Endodermal cell (in vitro differentiated cells): Measurements from ENCODE around the gene CCS. TPM values are rescaled to one million over a fixed set of nuclear protein-coding genes. Genes with fewer than 3 reads are reported as not detected.

ENCODE experiments used
- DNase-seq: peaks from one replicate; pipeline ENCODE4 v3.0.0-alpha.2; 2017
- H3K27ac ChIP-seq: 2 replicates; pipeline ENCODE4 v1.5.1; 2013; ENCODE audit warnings: mild to moderate bottlenecking, low read depth, low read length, moderate library complexity
- H3K27me3 ChIP-seq: 2 replicates; pipeline ENCODE4 v1.6.1; 2013; ENCODE audit warnings: mild to moderate bottlenecking, low read length, moderate library complexity; ENCODE audit not compliant: insufficient read depth, control insufficient read depth, poor library complexity, severe bottlenecking
- H3K36me3 ChIP-seq: 2 replicates; pipeline ENCODE4 v1.7.0; 2013; ENCODE audit warnings: mild to moderate bottlenecking, low read length, moderate library complexity; ENCODE audit not compliant: control insufficient read depth, insufficient read depth
- H3K4me1 ChIP-seq: one replicate; pipeline ENCODE4 v1.7.0; 2013; ENCODE audit warnings: low read length; ENCODE audit not compliant: control insufficient read depth, insufficient read depth
- H3K4me3 ChIP-seq: 2 replicates; pipeline ENCODE4 v1.5.1; 2013; ENCODE audit warnings: mild to moderate bottlenecking, low read length, moderate library complexity
- H3K9ac ChIP-seq: 2 replicates; pipeline ENCODE4 v1.6.1; 2013; ENCODE audit warnings: mild to moderate bottlenecking, low read length, moderate library complexity; ENCODE audit not compliant: poor library complexity, severe bottlenecking; ENCODE audit errors: extremely low read depth
- H3K9me3 ChIP-seq: 2 replicates; pipeline ENCODE4 v1.6.1; 2013; ENCODE audit warnings: mild to moderate bottlenecking, low read length, moderate library complexity; ENCODE audit not compliant: control insufficient read depth
- H3K27ac Mint-ChIP-seq: 2 replicates; pipeline ENCODE4 v1.8.0; 2020; ENCODE audit warnings: mixed read lengths
- H3K27me3 Mint-ChIP-seq: 2 replicates; pipeline ENCODE4 v1.8.0; 2021; ENCODE audit warnings: mild to moderate bottlenecking, mixed read lengths; ENCODE audit not compliant: insufficient read depth
- H3K36me3 Mint-ChIP-seq: 2 replicates; pipeline ENCODE4 v1.8.0; 2020; ENCODE audit warnings: low read depth, mixed read lengths
- H3K4me1 Mint-ChIP-seq: 2 replicates; pipeline ENCODE4 v1.8.0; 2020; ENCODE audit warnings: mixed read lengths
- H3K4me3 Mint-ChIP-seq: 2 replicates; pipeline ENCODE4 v1.8.0; 2020; ENCODE audit warnings: mild to moderate bottlenecking, moderate library complexity, mixed read lengths
- H3K9me3 Mint-ChIP-seq: 2 replicates; pipeline ENCODE4 v1.8.0; 2020; ENCODE audit warnings: mild to moderate bottlenecking, mixed read lengths
- WGBS, 2 experiments: methylation state at CpG; one replicate each; pipeline versions ENCODE4 v1.1.5 to v1.1.7; 2013; ENCODE audit warnings: missing lambda C conversion rate in 2 of 2, mixed read lengths in 1 of 2; ENCODE audit not compliant: insufficient coverage in 1 of 2, insufficient read length in 1 of 2; 5-methylcytosine and 5-hydroxymethylcytosine counted together
- total RNA-seq, 2 donors: library from RNA; stranded (reverse); fragmentation: NEBNext Ultra II Directional in 1 of 2; extraction: Animal tissue kit (Norgen Biotek cat#: 25700) in 1 of 2; gene quantifications; 2 replicates in 1 of 2; 3 replicates in 1 of 2; pipeline ENCODE4 v1.2.1, GENCODE V29; 2021
- TF ChIP-seq, protein P1 (sequence below): fragments of 200-600 bp; sonication (generic); conservative IDR thresholded peaks from 2 replicates; pipeline ENCODE4 v1.5.0; 2021; ENCODE audit warnings: antibody characterized with exemption, mild to moderate bottlenecking

Gene CCS
- total RNA-seq, 2 donors from 2014 or later, result 62.9 to 64.7 TPM

DNA sequence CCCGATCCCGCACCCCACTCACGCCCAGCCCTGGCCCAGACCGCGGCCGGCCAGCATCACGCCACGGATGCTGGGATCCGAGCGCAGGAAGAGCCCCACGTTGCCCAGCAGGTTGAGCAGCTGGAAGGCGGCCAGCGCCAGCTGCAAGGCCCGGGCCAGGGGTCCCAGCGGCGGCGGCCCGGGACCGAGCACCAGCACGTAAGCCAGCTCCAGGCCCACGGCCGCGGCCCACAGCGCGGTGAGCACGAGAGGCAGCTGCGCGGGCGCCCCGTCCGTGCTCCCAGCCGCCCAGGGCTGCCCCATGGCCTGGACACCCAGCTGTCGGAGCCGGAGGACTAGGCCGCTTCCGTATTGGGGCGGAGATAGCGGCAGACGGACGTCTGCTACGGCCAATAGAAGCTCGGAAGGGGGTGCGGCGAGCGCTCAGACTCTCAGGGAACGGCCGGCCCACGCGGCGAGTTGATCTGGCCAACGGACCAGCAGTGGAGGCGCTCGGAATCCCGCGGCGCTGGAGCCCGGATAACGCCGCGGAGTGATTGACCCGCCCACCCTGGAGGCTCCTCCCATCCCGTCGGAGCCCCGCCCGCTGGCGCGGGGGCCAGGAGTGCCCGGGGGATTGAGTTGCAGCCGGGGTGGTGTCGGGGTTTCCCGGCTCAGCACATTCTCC lies 47.2 kb upstream of the CCS start, which contains the start of gene ZDHHC24:
Gene ZDHHC24, minus strand, starts transcription at position 348 of the 667 bp plus-strand sequence. Its CDS starts 45 bp downstream, at position 303.
- 0% methylated on average over 30 to 71 of the region's 71 CpGs for WGBS, 2 experiments
- Histone ChIP-seq H3K9ac (peak within 1 kb of the TSS; percentile 82), H3K36me3 (no peaks in the 10 kb centered on the region), H3K9me3 (no peaks in the 10 kb centered on the region), H3K4me3 (peak within 1 kb of the TSS; percentile 91), H3K27me3 (no peaks in the 10 kb centered on the region), H3K27ac (peak within 1 kb of the TSS; percentile 50), H3K4me1 (no peaks in the 10 kb centered on the region)
- Mint-ChIP-seq H3K36me3 (peaks cover 19% of the 10 kb centered on the region), H3K9me3 (no peaks in the 10 kb centered on the region), H3K27me3 (peaks cover 1% of the 10 kb centered on the region), H3K4me3 (peak within 1 kb of the TSS; percentile 69), H3K4me1 (peaks cover 24% of the 10 kb centered on the region), H3K27ac (peak within 1 kb of the TSS; percentile 26)
- peak; percentile 98 for DNase-seq
- TF ChIP-seq, protein P1, sequence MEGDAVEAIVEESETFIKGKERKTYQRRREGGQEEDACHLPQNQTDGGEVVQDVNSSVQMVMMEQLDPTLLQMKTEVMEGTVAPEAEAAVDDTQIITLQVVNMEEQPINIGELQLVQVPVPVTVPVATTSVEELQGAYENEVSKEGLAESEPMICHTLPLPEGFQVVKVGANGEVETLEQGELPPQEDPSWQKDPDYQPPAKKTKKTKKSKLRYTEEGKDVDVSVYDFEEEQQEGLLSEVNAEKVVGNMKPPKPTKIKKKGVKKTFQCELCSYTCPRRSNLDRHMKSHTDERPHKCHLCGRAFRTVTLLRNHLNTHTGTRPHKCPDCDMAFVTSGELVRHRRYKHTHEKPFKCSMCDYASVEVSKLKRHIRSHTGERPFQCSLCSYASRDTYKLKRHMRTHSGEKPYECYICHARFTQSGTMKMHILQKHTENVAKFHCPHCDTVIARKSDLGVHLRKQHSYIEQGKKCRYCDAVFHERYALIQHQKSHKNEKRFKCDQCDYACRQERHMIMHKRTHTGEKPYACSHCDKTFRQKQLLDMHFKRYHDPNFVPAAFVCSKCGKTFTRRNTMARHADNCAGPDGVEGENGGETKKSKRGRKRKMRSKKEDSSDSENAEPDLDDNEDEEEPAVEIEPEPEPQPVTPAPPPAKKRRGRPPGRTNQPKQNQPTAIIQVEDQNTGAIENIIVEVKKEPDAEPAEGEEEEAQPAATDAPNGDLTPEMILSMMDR, result no peak

DNA sequence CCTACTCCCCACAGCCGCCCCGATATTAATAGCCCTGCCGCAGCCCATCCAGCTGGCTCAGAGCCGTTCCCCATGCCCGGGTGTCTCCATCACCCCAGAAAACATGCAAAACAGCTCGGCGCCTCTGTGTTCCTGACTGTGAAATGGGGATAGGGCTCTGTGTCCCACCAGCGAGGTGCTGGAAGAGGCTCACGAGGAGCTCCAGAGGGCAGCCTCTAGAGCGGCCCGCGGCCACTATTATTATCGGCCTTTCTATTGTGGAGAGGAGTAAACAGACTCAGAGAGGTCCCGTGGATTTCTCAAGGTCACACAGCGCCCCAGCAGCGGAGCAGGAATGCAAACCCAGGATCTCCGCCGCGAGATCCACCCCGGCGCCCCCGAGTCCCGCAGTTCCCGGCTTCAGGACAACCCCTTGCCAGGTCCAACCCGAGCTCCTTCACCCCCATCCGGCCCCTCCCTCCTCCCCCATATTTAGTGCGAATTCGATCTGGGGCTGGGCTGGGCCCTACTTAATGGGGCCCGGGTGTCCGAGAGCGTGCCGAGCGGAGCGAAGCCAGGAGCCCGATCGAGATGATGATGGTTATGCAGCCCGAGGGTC lies 46.5 kb upstream of the CCS start, which contains the start of gene ACTN3:
Gene ACTN3, plus strand, starts transcription at position 536 of the 598 bp plus-strand sequence. Its CDS starts 35 bp downstream, at position 571.
- Histone ChIP-seq H3K4me1 (no peaks in the 10 kb centered on the region), H3K4me3 (peak within 1 kb of the TSS; percentile 91), H3K9ac (peak within 1 kb of the TSS; percentile 82), H3K27ac (peak within 1 kb of the TSS; percentile 50), H3K36me3 (no peaks in the 10 kb centered on the region), H3K9me3 (no peaks in the 10 kb centered on the region), H3K27me3 (no peaks in the 10 kb centered on the region)
- peaks cover 1% of the 10 kb centered on the region for H3K27me3 Mint-ChIP-seq
- H3K4me3 Mint-ChIP-seq, result peak within 1 kb of the TSS; percentile 69
- peaks cover 24% of the 10 kb centered on the region for H3K4me1 Mint-ChIP-seq
- peak within 1 kb of the TSS; percentile 26 for H3K27ac Mint-ChIP-seq
- no peaks in the 10 kb centered on the region for H3K9me3 Mint-ChIP-seq
- peaks cover 16% of the 10 kb centered on the region for H3K36me3 Mint-ChIP-seq
- TF ChIP-seq, protein P1, result no peak
- peak; percentile 86 for DNase-seq
- 8 to 18% methylated on average over 15 to 37 of the region's 37 CpGs for WGBS, 2 experiments

DNA sequence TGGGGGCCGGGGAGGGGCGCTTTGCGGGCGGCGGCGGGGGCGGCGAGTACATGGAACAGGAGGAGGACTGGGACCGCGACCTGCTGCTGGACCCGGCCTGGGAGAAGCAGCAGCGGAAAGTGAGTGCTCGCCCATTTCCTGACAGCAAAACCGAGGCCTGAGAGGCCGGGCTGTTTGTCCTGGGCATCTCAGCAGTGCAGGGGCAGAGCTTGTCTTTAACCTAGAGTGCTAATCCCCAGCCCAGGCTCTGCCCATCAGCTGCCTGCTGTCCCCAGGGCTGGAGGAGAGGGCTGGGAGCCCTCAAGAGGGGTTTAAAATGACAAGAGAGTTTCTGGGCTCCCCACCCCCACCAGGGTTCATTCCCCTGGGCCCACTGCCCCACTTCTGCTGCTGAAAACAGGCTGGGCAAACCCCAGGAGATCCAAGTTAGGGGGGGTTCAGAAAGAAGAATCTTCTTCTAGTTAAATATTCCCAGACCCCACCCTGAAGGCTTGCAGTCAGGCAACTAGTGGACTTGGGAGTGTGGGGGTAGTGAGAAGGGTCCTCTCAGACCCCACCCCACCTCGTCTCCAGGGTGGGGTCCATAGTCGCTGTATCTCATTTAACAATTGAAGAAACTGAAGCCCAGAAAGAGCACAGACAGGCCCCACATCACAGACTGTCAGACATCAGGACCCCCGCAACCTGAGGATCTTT lies 45.9 kb upstream of the CCS start:
- Mint-ChIP-seq H3K27ac (no peak overlapping the region), H3K4me3 (peak overlapping the region; percentile 69), H3K27me3 (peaks cover 1% of the 10 kb centered on the region), H3K36me3 (peaks cover 9% of the 10 kb centered on the region), H3K9me3 (no peaks in the 10 kb centered on the region), H3K4me1 (peaks cover 24% of the 10 kb centered on the region)
- no peaks in the 10 kb centered on the region for H3K27me3 ChIP-seq
- H3K36me3 ChIP-seq, result no peaks in the 10 kb centered on the region
- TF ChIP-seq, protein P1, result no peak
- H3K9me3 ChIP-seq, result no peaks in the 10 kb centered on the region
- no peaks in the 10 kb centered on the region for H3K4me1 ChIP-seq
- WGBS, 2 experiments, result 37 to 42% methylated on average over 12 to 18 of the region's 18 CpGs
- DNase-seq, result no peak
- no peak overlapping the region for H3K9ac ChIP-seq
- no peak overlapping the region for H3K4me3 ChIP-seq
- peak overlapping the region; percentile 49 for H3K27ac ChIP-seq
